Neural progenitor cell (in vitro differentiated cells): ENCODE measurements around the gene PLCL1. TPM values are rescaled to one million over a fixed set of nuclear protein-coding genes. Genes with fewer than 3 reads are reported as not detected.

ENCODE experiments used
- DNase-seq: peaks from one replicate; pipeline ENCODE4 v3.0.0-alpha.2; 2016; ENCODE audit warnings: low spot score
- H2AFZ ChIP-seq: fragments of 200-600 bp; sonication (generic); replicated peaks from 2 replicates; pipeline ENCODE4 v1.6.1; 2016; ENCODE audit warnings: antibody characterized with exemption
- H3F3A ChIP-seq: fragments of 200-600 bp; sonication (generic); 2 replicates; pipeline ENCODE4 v1.6.1; 2016; ENCODE audit warnings: antibody characterized with exemption, low read depth
- H3K27ac ChIP-seq: fragments of 200-600 bp; sonication (generic); 2 replicates; pipeline ENCODE4 v1.5.1; 2016; ENCODE audit warnings: mild to moderate bottlenecking
- H3K27me3 ChIP-seq: fragments of 200-600 bp; sonication (generic); 2 replicates; pipeline ENCODE4 v1.6.1; 2016; ENCODE audit warnings: mild to moderate bottlenecking, moderate library complexity
- H3K36me3 ChIP-seq: fragments of 200-600 bp; sonication (generic); 2 replicates; pipeline ENCODE4 v1.5.1; 2016
- H3K4me1 ChIP-seq: fragments of 200-600 bp; sonication (generic); 2 replicates; pipeline ENCODE4 v1.6.1; 2016; ENCODE audit warnings: mixed run types
- H3K4me2 ChIP-seq: fragments of 200-600 bp; sonication (generic); 2 replicates; pipeline ENCODE4 v1.6.1; 2016
- H3K4me3 ChIP-seq: fragments of 200-600 bp; sonication (generic); 2 replicates; pipeline ENCODE4 v1.5.1; 2016
- H3K79me2 ChIP-seq: fragments of 200-600 bp; sonication (generic); 2 replicates; pipeline ENCODE4 v1.6.1; 2016; ENCODE audit warnings: low read depth
- H3K9ac ChIP-seq: fragments of 200-600 bp; sonication (generic); 2 replicates; pipeline ENCODE4 v1.6.1; 2016
- H3K9me3 ChIP-seq: fragments of 200-600 bp; sonication (generic); 2 replicates; pipeline ENCODE4 v1.5.1; 2016; ENCODE audit warnings: low read depth
- H4K20me1 ChIP-seq: fragments of 200-600 bp; sonication (generic); 2 replicates; pipeline ENCODE4 v1.6.1; 2016; ENCODE audit warnings: low read depth
- H3K27ac Mint-ChIP-seq: 3 replicates; pipeline ENCODE4 v1.8.0; 2021; ENCODE audit warnings: mixed read lengths
- H3K27me3 Mint-ChIP-seq: 2 replicates; pipeline ENCODE4 v1.8.0; 2022; ENCODE audit warnings: low read depth, mild to moderate bottlenecking, inconsistent platforms, moderate library complexity, mixed read lengths; ENCODE audit not compliant: insufficient read depth
- H3K36me3 Mint-ChIP-seq: 3 replicates; pipeline ENCODE4 v1.8.0; 2021; ENCODE audit warnings: mixed read lengths
- H3K4me1 Mint-ChIP-seq: 3 replicates; pipeline ENCODE4 v1.8.0; 2021; ENCODE audit warnings: mixed read lengths
- H3K4me3 Mint-ChIP-seq: 3 replicates; pipeline ENCODE4 v1.8.0; 2021; ENCODE audit warnings: mild to moderate bottlenecking, moderate library complexity, mixed read lengths
- H3K9me3 Mint-ChIP-seq: 3 replicates; pipeline ENCODE4 v1.8.0; 2020; ENCODE audit warnings: mixed read lengths
- CTCF ChIP-seq: fragments of 200-600 bp; sonication (generic); IDR thresholded peaks from 2 replicates; pipeline ENCODE4 v1.5.1; 2017; ENCODE audit warnings: antibody characterized with exemption, mild to moderate bottlenecking
- EZH2 ChIP-seq: fragments of 200-600 bp; sonication (generic); IDR thresholded peaks from 2 replicates; pipeline ENCODE4 v1.6.1; 2017; ENCODE audit warnings: antibody characterized with exemption, mild to moderate bottlenecking, moderate library complexity
- EZH2phosphoT487 ChIP-seq: fragments of 200-600 bp; sonication (generic); IDR thresholded peaks from 2 replicates; pipeline ENCODE4 v1.6.1; 2017; ENCODE audit warnings: antibody characterized with exemption
- total RNA-seq: library from RNA; depleted of rRNA; stranded (reverse); fragments of >200 nt; gene quantifications from 2 replicates; pipeline ENCODE4 v1.2.3, GENCODE V29; 2015; ENCODE audit warnings: low replicate concordance

The PLCL1 gene
- total RNA-seq, 1 donor from 2014 or later: 0.41 TPM

GRCh38 chr2:197800091-197800490 lies 4.3 kb upstream of the PLCL1 start:
- H3K36me3 ChIP-seq: no peaks in the 10 kb centered on the region

GRCh38 chr2:197801033-197801432 lies 3.4 kb upstream of the PLCL1 start:
- Mint-ChIP-seq H3K27ac (no peak overlapping the region), H3K9me3 (no peaks in the 10 kb centered on the region), H3K36me3 (no peaks in the 10 kb centered on the region), H3K4me1 (peaks cover 18% of the 10 kb centered on the region), H3K4me3 (no peak overlapping the region), H3K27me3 (peaks cover 22% of the 10 kb centered on the region)
- TF ChIP-seq EZH2phosphoT487: no peak
- TF ChIP-seq EZH2: no peak
- TF ChIP-seq CTCF: no peak
- Histone ChIP-seq H3K9ac (no peak overlapping the region), H3K27ac (no peak overlapping the region), H3K9me3 (no peaks in the 10 kb centered on the region), H3K27me3 (peaks cover 62% of the 10 kb centered on the region), H3K4me3 (no peak overlapping the region), H3K4me1 (peaks cover 4% of the 10 kb centered on the region), H4K20me1 (peaks cover 11% of the 10 kb centered on the region), H2AFZ (no peak overlapping the region), H3K79me2 (no peaks in the 10 kb centered on the region), H3K4me2 (no peak overlapping the region), H3K36me3 (no peaks in the 10 kb centered on the region), H3F3A (peaks cover 14% of the 10 kb centered on the region)
- no peak for DNase-seq

More at GRCh38 chr2:197800091-197800490, 4.3 kb upstream of the PLCL1 start:
- TF ChIP-seq EZH2phosphoT487 (no peak), CTCF (no peak), EZH2 (no peak)
- H4K20me1 ChIP-seq: peaks cover 4% of the 10 kb centered on the region
- no peak overlapping the region for H3K4me2 ChIP-seq
- H3K4me3 ChIP-seq: no peak overlapping the region
- Mint-ChIP-seq H3K4me3 (no peak overlapping the region), H3K27ac (no peak overlapping the region), H3K36me3 (no peaks in the 10 kb centered on the region), H3K27me3 (peaks cover 14% of the 10 kb centered on the region), H3K9me3 (peaks cover 3% of the 10 kb centered on the region), H3K4me1 (peaks cover 11% of the 10 kb centered on the region)
- no peaks in the 10 kb centered on the region for H3K79me2 ChIP-seq
- H3K9ac ChIP-seq: no peak overlapping the region
- no peak overlapping the region for H3K27ac ChIP-seq
- peaks cover 8% of the 10 kb centered on the region for H3F3A ChIP-seq
- no peak for DNase-seq
- peaks cover 4% of the 10 kb centered on the region for H3K4me1 ChIP-seq
- no peak overlapping the region for H2AFZ ChIP-seq
- no peaks in the 10 kb centered on the region for H3K9me3 ChIP-seq
- peaks cover 53% of the 10 kb centered on the region for H3K27me3 ChIP-seq

- Mint-ChIP-seq H3K4me1 (peaks cover 18% of the 10 kb centered on the region), H3K4me3 (peak overlapping the region; percentile 67), H3K36me3 (no peaks in the 10 kb centered on the region), H3K27ac (no peak overlapping the region), H3K9me3 (no peaks in the 10 kb centered on the region), H3K27me3 (peaks cover 28% of the 10 kb centered on the region)
- Histone ChIP-seq H4K20me1 (peaks cover 11% of the 10 kb centered on the region), H3K27me3 (peaks cover 82% of the 10 kb centered on the region), H3K9ac (no peak overlapping the region), H3K9me3 (no peaks in the 10 kb centered on the region), H3K4me3 (no peak overlapping the region), H3F3A (peaks cover 14% of the 10 kb centered on the region), H3K27ac (no peak overlapping the region), H2AFZ (no peak overlapping the region), H3K4me1 (peaks cover 4% of the 10 kb centered on the region), H3K79me2 (no peaks in the 10 kb centered on the region), H3K36me3 (no peaks in the 10 kb centered on the region), H3K4me2 (no peak overlapping the region)
- peak; percentile 79 for TF ChIP-seq CTCF
- TF ChIP-seq EZH2phosphoT487: no peak
- peak; percentile 58 for DNase-seq
Measured at GRCh38 chr2:197803033-197803444, 1.4 kb upstream of the PLCL1 start.
